Esophagus squamous epithelium (tissue), 5 donors: ENCODE measurements around the gene DCST2. TPM values are rescaled to one million over a fixed set of nuclear protein-coding genes. Genes with fewer than 3 reads are reported as not detected.
A peak's percentile ranks its signal among the peaks of the same experiment; 100 is the strongest.

Experiments
- DNase-seq: peaks from one replicate; lab custom pipeline; 2025; lab: John Stamatoyannopoulos, UW
- H3K27ac ChIP-seq, 4 donors: fragments of 200-600 bp; sonication (generic); one replicate each; pipeline ENCODE4 v1.5.1; 2016 to 2019; ENCODE audit warnings: mild to moderate bottlenecking in 1 of 4
- H3K27me3 ChIP-seq, 4 donors: fragments of 200-600 bp; sonication (generic); 1 replicate in 3 of 4; 2 replicates in 1 of 4; pipeline versions ENCODE4 v1.5.1 to v1.6.0; 2017 to 2021; ENCODE audit warnings: antibody characterized with exemption in 1 of 4
- H3K36me3 ChIP-seq, 3 donors: fragments of 200-600 bp; sonication (generic); one replicate each; pipeline ENCODE4 v1.5.1; 2016 to 2019
- H3K4me1 ChIP-seq, 3 donors: fragments of 200-600 bp; sonication (generic); one replicate each; pipeline ENCODE4 v1.5.1; 2017 to 2019
- H3K4me3 ChIP-seq, 4 donors: fragments of 200-600 bp; sonication (generic); 1 replicate in 3 of 4; 2 replicates in 1 of 4; pipeline ENCODE4 v1.5.1; 2016 to 2019; ENCODE audit warnings: mild to moderate bottlenecking in 2 of 4, moderate library complexity in 1 of 4
- H3K9me3 ChIP-seq, 3 donors: fragments of 200-600 bp; sonication (generic); one replicate each; pipeline ENCODE4 v1.5.1; 2016 to 2019
- POLR2A ChIP-seq, 4 donors: fragments of 450-650 bp; IDR thresholded peaks; one replicate each; pipeline ENCODE4 v1.6.1; 2017; ENCODE audit warnings: antibody characterized with exemption in 4 of 4, mild to moderate bottlenecking in 4 of 4, moderate library complexity in 3 of 4
- WGBS, 2 donors: methylation state at CpG; one replicate each; pipeline ENCODE4 v1.1.5; 2018; 5-methylcytosine and 5-hydroxymethylcytosine counted together
- intact Hi-C: fragments of 100-400 bp; cut with DNase I; formaldehyde crosslinking; loops from one replicate; pipeline ENCODE4 v1.15.0; 2022
- total RNA-seq, 4 donors: library from RNA; depleted of rRNA; stranded (reverse); fragments of >200 nt; gene quantifications; one replicate each; pipeline ENCODE4 v1.1.0, GENCODE V29; 2016
- TF ChIP-seq, protein P1 (sequence below), 6 experiments: fragments of 450-650 bp in 4 of 6; fragments of 200-600 bp in 2 of 6; sonication (generic) in 2 of 6; IDR thresholded peaks; one replicate each; pipeline ENCODE4 v1.5.1; 2016 to 2019; ENCODE audit warnings: antibody characterized with exemption in 6 of 6, mild to moderate bottlenecking in 4 of 6, moderate library complexity in 4 of 6
- donor health status: DM: yes; HTN: yes; CAD: no.

The DCST2 gene
- total RNA-seq, 4 donors from 2014 or later, result 0.11 to 8.2 (median 0.18) TPM

GRCh38 chr1:155052439-155053395, 19.1 kb upstream of the DCST2 start:
- Histone ChIP-seq H3K4me3 (peak overlapping the region; percentile 65 to 93 (median 88)), H3K36me3 (peaks cover 19 to 50% (median 37%) of the 10 kb centered on the region in 3 donors), H3K4me1 (peaks cover 26 to 64% (median 32%) of the 10 kb centered on the region in 3 donors), H3K27ac (peak overlapping the region; percentile 94 to 98 (median 98)), H3K9me3 (no peaks in the 10 kb centered on the region), H3K27me3 (no peaks in the 10 kb centered on the region)
- intact Hi-C loops, result no loop called here
- DNase-seq, result no peak
- 28 to 30% methylated on average over 6 to 8 of the region's 12 CpGs for WGBS, 2 donors
- no peak for TF ChIP-seq POLR2A (IDR thresholded peaks at IDR 0.05)
- TF ChIP-seq, protein P1, sequence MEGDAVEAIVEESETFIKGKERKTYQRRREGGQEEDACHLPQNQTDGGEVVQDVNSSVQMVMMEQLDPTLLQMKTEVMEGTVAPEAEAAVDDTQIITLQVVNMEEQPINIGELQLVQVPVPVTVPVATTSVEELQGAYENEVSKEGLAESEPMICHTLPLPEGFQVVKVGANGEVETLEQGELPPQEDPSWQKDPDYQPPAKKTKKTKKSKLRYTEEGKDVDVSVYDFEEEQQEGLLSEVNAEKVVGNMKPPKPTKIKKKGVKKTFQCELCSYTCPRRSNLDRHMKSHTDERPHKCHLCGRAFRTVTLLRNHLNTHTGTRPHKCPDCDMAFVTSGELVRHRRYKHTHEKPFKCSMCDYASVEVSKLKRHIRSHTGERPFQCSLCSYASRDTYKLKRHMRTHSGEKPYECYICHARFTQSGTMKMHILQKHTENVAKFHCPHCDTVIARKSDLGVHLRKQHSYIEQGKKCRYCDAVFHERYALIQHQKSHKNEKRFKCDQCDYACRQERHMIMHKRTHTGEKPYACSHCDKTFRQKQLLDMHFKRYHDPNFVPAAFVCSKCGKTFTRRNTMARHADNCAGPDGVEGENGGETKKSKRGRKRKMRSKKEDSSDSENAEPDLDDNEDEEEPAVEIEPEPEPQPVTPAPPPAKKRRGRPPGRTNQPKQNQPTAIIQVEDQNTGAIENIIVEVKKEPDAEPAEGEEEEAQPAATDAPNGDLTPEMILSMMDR (IDR thresholded peaks at IDR 0.05), result peak in 4 of 6 experiments; percentile 13 to 48 (median 24)

DNA sequence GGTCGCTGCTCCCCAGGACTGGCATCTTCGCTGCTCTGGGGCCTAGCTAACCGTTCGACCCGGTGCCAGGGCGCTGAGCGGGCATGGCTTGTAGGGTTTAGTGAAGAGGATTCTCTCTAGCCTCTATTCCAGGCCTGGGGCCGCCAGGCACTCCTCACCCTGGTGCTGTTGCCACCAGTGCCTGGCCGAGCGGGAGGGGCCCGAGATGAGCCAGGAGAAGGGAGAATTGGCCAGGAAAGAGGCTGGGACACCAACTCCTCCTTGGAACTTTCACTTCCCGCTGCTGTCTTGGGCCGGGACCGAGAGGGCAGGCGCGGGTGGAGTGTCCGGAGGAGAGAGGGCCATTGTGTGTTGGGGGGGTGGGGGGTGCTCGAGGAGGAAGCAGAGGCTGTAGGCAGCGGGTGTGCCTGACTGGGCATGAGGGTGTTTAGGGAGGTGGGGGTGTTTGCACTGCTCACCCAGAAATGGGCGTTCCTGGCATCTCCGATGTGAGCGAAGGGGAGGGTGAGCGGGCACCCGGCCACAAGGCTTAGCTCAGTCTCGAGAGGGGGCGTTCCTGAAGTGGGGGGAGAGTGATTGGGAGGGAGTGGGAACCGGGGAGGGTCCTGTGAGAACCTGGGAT, 18.3 kb upstream of the DCST2 start:
- peaks cover 26 to 64% (median 32%) of the 10 kb centered on the region in 3 donors for H3K4me1 ChIP-seq
- H3K27ac ChIP-seq, result peak overlapping the region; percentile 94 to 98 (median 98)
- DNase-seq, result no peak
- peak overlapping the region; percentile 65 to 93 (median 88) for H3K4me3 ChIP-seq
- peaks cover 14 to 42% (median 28%) of the 10 kb centered on the region in 3 donors for H3K36me3 ChIP-seq
- H3K27me3 ChIP-seq, result no peaks in the 10 kb centered on the region
- TF ChIP-seq POLR2A (IDR thresholded peaks at IDR 0.05), result no peak
- TF ChIP-seq, protein P1 (IDR thresholded peaks at IDR 0.05), result no peak
- WGBS, 2 donors, result 0 to 8% methylated on average over 4 to 8 of the region's 27 CpGs
- intact Hi-C loops, result no loop called here
- H3K9me3 ChIP-seq, result no peaks in the 10 kb centered on the region

GRCh38 chr1:155051342-155051776, 17.8 kb upstream of the DCST2 start:
- peak in 2 of 4 donors; percentile 44 to 72 for TF ChIP-seq POLR2A (IDR thresholded peaks at IDR 0.05)
- TF ChIP-seq, protein P1 (IDR thresholded peaks at IDR 0.05), result no peak
- Histone ChIP-seq H3K27me3 (no peaks in the 10 kb centered on the region), H3K4me3 (peak overlapping the region; percentile 65 to 93 (median 88)), H3K9me3 (no peaks in the 10 kb centered on the region), H3K36me3 (peaks cover 10 to 37% (median 23%) of the 10 kb centered on the region in 3 donors), H3K4me1 (peaks cover 26 to 64% (median 32%) of the 10 kb centered on the region in 3 donors), H3K27ac (peak overlapping the region; percentile 94 to 98 (median 98))
- intact Hi-C loops, result no loop called here
- no peak for DNase-seq
- no CpG with 5 or more reads among the region's 31 CpGs for WGBS, 2 donors

GRCh38 chr1:155050560-155051341, 17.2 kb upstream of the DCST2 start, which contains the start of gene ADAM15:
Gene ADAM15, plus strand, starts transcription at chr1:155051316. Its CDS starts 71 bp downstream, at chr1:155051387.
- peak in 2 of 4 donors; percentile 30 to 68 for TF ChIP-seq POLR2A (IDR thresholded peaks at IDR 0.05)
- TF ChIP-seq, protein P1 (IDR thresholded peaks at IDR 0.05), result peak; percentile 89 to 98 (median 95)
- WGBS, 2 donors, result 0% methylated on average over 8 of the region's 99 CpGs; no CpG with 5 or more reads in 1 of the 2 donors
- H3K9me3 ChIP-seq, result no peaks in the 10 kb centered on the region
- intact Hi-C loops, result no loop called here
- H3K36me3 ChIP-seq, result peaks cover 5 to 31% (median 20%) of the 10 kb centered on the region in 3 donors
- H3K4me3 ChIP-seq, result peak within 1 kb of the TSS; percentile 65 to 93 (median 88)
- H3K4me1 ChIP-seq, result peaks cover 26 to 68% (median 32%) of the 10 kb centered on the region in 3 donors
- peak within 1 kb of the TSS; percentile 94 to 98 (median 98) for H3K27ac ChIP-seq
- no peak for DNase-seq
- H3K27me3 ChIP-seq, result no peaks in the 10 kb centered on the region
